Measurements from ENCODE around the gene PRKG1.

Gene PRKG1

DNA sequence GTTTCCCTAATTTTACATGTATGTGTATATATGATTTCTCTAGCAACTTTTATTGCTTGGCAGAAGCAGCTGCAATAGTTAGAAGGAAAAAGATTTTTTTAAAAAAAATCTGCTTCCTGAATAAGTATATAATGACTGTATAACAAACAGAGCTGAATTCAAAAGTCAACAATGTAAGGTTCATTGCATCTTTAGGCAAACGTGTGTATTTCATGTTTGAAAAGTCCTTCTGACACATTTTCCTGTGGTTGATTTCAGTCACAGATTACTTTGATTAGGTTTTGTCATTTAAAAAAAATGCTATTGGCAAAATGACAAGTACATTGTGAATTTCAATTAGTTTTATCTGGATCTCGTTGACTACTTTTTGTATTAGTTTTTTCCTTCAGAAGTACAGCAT, 394.1 kb downstream of the PRKG1 start:
- no peak for DNase-seq

DNA sequence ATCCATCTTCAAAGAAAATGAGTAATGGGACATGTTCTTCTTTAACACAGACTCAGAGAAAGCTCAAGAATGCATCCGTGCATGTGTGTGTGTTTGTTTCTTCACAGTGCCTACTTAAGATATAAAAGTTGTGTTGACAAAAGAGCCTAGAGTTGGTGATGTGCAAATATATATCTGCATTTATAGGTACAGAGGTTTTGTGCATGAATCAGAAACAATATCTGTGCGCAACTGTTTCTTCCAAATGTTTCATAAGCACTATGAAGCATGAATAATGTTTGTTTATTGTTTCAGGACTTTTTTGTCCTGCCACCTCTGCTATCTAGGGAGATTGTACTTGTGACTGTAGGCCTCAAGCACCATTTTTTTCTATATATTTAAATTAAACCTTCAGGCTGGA, 395.4 kb downstream of the PRKG1 start:
- no peak for DNase-seq

- DNase-seq, result no peak
These were observed 397.0 kb downstream of the PRKG1 start for GRCh38 chr10:51471271-51471670.

DNA sequence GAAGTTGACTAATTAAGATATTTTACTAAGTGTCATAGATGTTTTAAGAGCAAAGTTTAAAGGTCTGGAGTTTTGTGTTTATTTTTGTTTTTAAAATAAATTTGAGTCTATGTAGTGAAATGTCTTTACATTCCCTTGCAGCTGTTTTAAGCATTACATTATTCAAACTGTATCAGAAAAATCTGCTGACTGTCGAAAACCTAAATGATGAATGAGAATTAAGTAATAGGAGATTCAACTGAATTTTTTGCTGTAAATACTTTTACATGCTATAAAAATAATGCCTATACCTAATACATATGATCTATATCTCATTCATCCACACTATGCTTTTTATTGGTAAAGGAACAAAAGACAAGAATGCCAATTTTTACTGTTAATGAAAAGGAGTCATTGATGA, 397.9 kb downstream of the PRKG1 start:
- no peak for DNase-seq

DNA sequence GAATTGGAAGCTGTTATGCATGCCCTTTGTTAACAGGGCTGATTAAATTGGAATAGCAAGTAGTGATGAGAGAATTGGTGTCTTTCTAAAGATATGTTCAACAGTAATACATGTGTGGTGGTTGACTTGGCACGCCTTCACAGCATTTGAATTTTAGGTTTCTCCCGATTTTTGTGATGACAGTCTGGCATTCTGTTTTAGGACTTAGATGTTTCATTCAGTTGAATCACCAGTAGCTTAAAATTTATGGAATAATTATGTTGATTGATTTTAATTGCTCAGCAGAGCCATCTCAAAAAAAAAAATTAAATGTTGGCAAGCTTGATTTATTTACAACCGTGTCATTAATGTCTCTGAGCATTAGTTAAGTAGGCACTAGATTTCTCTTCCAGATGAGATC, 405.4 kb downstream of the PRKG1 start:
- DNase-seq, result no peak

GRCh38 chr10:51485668-51486067, 411.4 kb downstream of the PRKG1 start:
- DNase-seq, result no peak

DNA sequence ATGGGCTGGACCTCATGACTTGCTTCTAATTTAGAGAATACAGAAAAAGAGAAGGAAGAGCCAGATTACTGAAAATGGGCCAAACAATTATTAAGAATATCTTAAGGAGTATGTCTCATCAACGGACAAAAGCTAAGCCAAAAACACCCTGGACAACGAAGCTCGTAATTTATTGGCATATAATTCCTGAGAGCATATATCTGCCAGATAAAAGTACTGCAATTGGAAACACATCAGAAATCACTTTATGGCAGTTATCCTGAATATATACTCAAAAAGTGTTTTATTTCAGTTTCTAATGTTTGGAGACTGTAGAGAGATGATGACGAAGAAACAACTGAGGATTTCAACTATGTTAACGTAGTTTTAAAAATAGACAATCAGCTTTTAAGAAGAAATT, 413.3 kb downstream of the PRKG1 start:
- no peak for DNase-seq

GRCh38 chr10:51488766-51489408, 414.6 kb downstream of the PRKG1 start:
- DNase-seq, result no peak

DNA sequence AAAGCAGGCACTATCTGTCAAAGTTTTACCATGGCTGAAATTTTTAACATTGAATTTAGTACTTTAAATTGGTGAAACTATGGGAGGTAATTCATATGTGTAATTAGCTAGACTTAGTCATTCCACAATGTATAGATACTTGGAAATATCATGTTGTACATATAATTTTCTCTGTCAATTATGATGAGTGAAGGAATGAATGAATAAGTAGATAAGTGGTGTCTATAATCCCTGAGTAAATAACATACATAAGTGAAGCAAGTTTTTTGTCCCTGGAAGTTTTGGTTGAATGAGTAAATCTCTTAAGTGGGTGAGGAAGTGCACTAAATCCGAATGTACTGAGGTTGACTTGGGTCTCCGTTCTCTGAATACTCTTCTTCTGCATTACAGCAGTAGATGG, 424.1 kb downstream of the PRKG1 start:
- DNase-seq, result no peak

DNA sequence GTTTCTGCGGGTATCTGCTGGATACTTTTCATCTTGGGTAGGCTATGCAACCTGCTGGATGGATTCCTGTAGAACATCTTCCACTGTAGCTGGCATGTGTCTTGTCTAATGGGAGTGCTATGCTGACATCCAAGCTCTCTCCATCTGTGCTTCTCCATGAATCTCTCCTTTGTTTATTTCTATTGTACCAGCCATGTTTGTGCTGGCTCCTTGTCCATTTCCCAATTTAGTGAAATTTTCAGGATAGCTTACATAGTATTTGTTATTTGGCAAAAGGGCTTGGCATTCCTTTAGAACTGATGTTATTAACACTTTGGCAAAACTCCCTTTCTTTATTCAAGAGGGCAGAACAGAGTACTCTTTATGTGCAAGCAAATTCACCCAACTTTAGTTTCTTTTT, 427.1 kb downstream of the PRKG1 start:
- DNase-seq, result no peak

DNA sequence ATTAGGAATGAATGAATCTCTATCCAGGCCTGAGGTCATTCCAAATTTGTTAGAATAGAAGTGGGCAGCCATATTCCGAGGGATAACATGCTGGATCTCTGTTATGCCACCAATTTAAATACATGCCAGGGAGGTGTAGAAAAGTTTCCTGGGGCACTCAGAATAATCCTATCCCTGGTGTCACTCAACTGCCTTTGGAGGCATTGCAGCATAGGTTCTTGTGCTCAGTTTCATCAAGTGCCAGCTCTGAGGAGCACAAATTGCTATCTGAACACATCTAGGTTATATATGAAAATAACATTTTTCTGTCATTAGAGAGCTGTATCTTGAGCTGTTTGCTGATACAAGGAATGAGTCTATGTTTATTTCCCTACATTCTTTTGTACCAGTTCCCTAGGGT, 427.8 kb downstream of the PRKG1 start:
- no peak for DNase-seq

GRCh38 chr10:51503378-51503777, 429.1 kb downstream of the PRKG1 start:
- DNase-seq, result no peak

GRCh38 chr10:51507476-51507875, 433.2 kb downstream of the PRKG1 start:
- no peak for DNase-seq

DNA sequence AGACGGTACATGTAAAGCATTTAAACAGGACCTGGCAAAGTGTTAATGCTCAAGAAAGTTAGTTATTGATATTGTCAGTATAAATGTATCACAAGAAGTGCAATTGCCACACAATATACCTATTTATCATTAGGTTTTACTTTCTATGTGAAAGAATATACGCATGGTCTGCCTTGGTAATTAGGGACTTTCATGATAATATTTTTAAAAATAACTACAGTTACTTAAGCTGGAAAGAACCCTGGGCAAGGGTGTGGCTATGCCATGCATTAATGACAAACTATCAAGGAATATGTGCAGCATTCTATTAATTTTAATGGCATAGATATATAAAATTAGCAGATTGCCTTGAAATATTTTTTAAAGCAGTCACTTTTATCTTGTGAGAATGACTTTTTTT, 433.9 kb downstream of the PRKG1 start:
- DNase-seq, result no peak

DNA sequence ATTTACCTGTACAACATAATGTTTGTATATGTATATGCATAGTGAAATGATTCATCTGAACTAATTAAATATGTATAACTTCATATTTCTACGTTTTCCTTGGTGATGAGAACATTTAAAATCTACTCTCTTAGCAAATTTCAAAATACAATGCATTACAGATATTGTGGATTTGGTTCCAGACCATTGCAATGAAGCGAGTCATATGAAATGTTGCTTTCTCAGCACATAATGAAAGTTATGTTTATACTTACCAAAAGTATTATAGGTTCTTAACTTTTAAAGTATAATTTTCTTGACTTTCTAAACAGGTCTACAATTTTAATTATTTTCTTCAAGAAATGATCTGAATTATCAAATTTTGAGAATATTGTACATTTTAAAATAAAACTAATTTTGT, 435.9 kb downstream of the PRKG1 start:
- DNase-seq, result no peak

DNA sequence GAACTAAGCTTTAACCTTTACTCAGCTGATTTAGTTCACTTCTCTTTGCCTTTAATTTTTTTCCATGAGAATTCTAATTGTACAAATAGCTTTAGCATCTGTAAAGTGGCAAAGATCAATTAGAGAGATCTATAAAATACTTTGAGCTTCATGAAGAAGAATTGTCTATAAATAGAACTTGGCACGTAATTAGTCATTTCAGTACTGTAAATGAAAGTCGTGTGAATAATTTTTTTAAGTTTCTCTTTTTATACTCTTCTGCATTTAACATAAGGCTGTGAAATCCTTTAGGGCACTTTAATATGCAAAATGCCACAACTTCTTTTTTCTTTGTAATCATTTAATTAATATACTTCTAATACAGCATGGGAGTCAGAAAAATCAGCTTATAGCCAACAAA, 447.3 kb downstream of the PRKG1 start:
- no peak for DNase-seq

DNA sequence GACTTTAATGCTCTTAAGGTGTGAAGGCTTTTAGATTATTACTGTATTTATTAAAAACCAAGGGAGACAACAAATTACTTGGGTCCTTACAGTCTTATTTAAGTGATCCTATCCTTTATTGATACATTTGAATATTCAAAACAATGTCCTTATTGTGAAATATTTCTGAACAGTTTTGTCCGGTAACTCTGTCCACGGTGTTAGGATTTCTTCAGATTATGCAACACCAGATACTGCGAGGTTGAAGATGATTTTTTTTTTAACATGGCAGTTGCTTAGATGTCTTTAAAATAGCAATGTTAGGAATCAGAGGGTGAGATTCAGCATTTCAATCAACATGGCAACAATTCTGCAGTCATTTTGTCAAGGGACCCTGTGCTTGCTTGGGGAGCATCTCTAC, 448.6 kb downstream of the PRKG1 start:
- DNase-seq, result no peak

- no peak for DNase-seq
These were observed 449.2 kb downstream of the PRKG1 start for GRCh38 chr10:51523440-51523839.

- DNase-seq, result no peak
These were observed 449.8 kb downstream of the PRKG1 start for GRCh38 chr10:51524041-51524440.

GRCh38 chr10:51527522-51528219, 453.4 kb downstream of the PRKG1 start:
- no peak for DNase-seq

DNA sequence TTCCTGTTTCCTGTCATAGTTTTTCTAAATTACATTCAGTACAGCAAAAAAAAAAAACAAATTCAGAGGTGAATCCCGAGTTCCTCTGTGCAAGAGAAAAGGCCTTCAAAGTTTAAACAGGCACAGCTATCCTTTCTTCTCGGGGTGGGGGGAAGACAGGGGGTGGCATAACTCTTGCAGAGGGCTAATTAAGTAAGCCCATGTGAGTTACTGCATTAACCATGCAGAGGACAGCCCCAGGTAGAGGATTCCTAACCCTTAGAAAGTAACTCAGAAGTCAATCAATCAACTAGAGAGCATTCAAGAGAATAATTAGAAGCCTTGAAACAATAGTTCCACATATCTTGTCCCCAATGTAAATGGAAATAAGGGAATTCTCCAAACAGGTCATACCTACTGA, 454.2 kb downstream of the PRKG1 start:
- DNase-seq, result no peak

DNA sequence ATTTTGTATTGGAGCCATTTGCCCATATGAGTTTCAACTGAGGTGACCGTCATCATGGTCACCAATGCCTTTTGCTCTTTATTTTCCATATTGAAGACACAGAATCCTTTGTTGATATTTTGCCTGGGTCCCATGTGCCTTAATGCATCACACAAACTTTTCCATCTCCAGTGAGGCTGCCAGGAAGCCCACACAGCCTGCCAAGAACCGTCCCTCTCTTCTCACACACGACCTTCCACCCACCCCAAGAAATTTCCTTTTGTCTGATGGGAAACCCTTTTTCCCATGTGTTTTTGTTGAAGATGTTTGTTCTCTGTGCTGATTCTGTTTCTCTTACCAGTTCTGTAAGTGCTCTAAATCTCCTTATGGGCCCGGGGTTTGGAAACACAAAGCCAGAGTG, 456.3 kb downstream of the PRKG1 start:
- DNase-seq, result no peak

GRCh38 chr10:51532044-51532443, 457.8 kb downstream of the PRKG1 start:
- DNase-seq, result no peak

DNA sequence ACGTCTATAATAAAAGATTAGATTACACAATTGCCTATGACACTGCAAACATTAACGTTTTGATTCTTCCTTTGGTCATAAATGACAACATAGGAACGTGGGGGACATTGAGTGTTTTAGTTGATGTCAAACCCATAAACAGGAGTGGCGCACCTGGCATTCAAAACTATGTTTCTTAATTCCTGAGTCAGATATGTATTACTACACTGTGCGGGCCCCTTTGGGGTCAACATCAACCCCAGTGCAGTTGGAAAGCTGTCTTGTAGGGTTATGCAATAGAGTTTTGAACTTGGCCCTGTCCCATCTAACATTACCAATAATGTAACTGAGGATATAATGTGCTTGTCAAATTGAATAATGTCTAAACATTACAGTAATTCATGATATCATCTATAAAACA, 468.6 kb downstream of the PRKG1 start:
- no peak for DNase-seq

DNA sequence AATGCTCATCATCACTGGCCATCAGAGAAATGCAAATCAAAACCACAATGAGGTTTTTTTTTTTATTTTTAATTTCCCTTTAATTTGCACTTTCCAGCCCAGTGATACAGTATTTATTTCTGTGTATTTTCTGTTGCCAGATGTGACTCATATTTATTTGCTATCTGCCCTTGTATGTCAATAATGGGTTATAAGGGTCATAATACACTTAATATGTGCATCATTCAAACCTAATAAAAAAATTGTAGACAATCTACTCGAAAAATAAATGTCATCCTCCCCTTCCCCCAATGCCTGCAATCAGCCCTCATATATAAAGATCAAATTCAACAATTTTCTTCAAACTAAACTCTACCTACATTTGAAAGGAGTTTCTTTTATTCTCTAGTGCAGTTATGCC, 470.6 kb downstream of the PRKG1 start:
- no peak for DNase-seq
